ENCODE results near the gene DNAJB9.

- TF ChIP-seq CTCF (IDR thresholded peaks at IDR 0.05) (no peak), POLR2A (IDR thresholded peaks at IDR 0.05) (no peak)
Measured at GRCh38 chr7:108537229-108537628, 32.4 kb upstream of the DNAJB9 start.
